ENCODE results near the gene TPGS1.

DNA sequence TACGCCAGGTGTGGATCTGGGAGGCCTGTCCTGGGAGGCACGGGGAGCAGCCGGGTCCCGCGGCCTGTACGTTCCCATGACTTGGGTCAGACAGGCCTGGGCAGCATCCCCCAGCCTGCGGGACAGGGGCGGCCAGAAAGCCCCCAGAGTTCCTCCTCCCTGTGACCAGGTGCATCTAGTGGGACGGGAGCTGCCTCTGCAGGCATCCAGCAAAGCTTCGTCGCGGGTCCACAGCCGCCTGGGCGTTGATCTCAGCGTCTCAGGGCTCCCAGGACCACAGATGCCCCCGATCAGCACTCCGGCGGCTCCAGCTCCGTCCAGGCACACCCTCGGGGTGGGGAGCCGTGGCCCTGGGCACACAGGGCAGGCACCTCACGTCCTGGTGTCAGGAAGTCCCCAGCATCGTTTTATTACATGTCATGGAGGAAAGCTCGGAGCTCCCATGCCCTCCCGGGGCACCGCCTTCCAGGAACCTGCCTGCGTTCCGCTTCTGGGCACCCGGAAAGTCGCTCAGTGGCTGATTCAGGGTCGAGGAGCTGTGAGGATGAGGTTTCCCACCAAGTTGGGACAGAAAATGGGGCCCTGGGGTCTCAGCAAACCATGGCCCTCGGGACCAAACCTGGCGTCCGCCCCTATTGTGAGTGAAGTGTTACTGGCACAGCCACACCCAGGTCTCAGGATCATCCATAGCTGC is 35.0 kb downstream of the TPGS1 start:
- TF ChIP-seq, protein P1, sequence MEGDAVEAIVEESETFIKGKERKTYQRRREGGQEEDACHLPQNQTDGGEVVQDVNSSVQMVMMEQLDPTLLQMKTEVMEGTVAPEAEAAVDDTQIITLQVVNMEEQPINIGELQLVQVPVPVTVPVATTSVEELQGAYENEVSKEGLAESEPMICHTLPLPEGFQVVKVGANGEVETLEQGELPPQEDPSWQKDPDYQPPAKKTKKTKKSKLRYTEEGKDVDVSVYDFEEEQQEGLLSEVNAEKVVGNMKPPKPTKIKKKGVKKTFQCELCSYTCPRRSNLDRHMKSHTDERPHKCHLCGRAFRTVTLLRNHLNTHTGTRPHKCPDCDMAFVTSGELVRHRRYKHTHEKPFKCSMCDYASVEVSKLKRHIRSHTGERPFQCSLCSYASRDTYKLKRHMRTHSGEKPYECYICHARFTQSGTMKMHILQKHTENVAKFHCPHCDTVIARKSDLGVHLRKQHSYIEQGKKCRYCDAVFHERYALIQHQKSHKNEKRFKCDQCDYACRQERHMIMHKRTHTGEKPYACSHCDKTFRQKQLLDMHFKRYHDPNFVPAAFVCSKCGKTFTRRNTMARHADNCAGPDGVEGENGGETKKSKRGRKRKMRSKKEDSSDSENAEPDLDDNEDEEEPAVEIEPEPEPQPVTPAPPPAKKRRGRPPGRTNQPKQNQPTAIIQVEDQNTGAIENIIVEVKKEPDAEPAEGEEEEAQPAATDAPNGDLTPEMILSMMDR (IDR thresholded peaks at IDR 0.05; ENCODE audit: extremely low read depth in 1 of 2, insufficient read depth in 1 of 2, low read depth in 1 of 2, low read length in 2 of 2), result no peak
- no peak for TF ChIP-seq EZH2 (IDR thresholded peaks at IDR 0.05; ENCODE audit: borderline replicate concordance, low read depth, low read length, severe bottlenecking)
- no peak for TF ChIP-seq MYC (IDR thresholded peaks at IDR 0.05; ENCODE audit: low read depth, low read length)
- TF ChIP-seq GATA2 (IDR thresholded peaks at IDR 0.05; ENCODE audit: insufficient read depth, insufficient read length, low read depth, low read length), result no peak

Measured in endothelial cell of umbilical vein (primary cell).